SU-DHL-6 (cell line): ENCODE measurements around the gene SLC44A1.

ENCODE experiments used
- EZH2phosphoT487 ChIP-seq: fragments of 200-600 bp; sonication (generic), shearing (Covaris generic); conservative IDR thresholded peaks from 2 replicates; pipeline ENCODE4 v1.6.1; 2018; ENCODE audit warnings: mild to moderate bottlenecking, antibody characterized with exemption, low read length, moderate library complexity, mixed read lengths
- TF ChIP-seq, protein P1 (sequence below): fragments of 200-600 bp; sonication (generic); IDR thresholded peaks from one replicate; pipeline ENCODE4 v1.5.1; 2017; ENCODE audit warnings: antibody characterized with exemption, mild to moderate bottlenecking, low read length, moderate library complexity; ENCODE audit not compliant: insufficient read depth, poor library complexity, severe bottlenecking

DNA sequence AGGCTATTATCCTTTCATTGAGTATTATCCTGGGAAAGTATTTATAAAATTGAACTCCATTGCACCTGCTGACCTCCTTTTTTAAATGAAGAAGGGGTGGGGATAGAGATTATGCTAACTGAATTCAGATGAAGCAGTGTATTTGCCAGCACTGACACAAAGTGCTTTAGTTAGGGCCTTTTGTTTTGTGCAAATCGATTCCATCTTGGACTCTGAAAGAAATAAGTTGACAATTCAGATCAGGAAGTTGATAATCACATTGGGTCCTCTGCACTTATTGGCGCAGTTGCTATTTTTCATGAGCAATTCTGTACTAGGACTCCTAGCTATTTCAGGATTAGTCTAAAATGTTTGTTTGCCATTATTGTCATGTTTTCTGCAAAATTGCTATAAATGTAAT is 101.8 kb downstream of the SLC44A1 start:
- TF ChIP-seq, protein P1, sequence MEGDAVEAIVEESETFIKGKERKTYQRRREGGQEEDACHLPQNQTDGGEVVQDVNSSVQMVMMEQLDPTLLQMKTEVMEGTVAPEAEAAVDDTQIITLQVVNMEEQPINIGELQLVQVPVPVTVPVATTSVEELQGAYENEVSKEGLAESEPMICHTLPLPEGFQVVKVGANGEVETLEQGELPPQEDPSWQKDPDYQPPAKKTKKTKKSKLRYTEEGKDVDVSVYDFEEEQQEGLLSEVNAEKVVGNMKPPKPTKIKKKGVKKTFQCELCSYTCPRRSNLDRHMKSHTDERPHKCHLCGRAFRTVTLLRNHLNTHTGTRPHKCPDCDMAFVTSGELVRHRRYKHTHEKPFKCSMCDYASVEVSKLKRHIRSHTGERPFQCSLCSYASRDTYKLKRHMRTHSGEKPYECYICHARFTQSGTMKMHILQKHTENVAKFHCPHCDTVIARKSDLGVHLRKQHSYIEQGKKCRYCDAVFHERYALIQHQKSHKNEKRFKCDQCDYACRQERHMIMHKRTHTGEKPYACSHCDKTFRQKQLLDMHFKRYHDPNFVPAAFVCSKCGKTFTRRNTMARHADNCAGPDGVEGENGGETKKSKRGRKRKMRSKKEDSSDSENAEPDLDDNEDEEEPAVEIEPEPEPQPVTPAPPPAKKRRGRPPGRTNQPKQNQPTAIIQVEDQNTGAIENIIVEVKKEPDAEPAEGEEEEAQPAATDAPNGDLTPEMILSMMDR = no peak
- no peak for TF ChIP-seq EZH2phosphoT487
